ENCODE data around the gene RAB11B. TPM values are rescaled to one million over a fixed set of nuclear protein-coding genes. Genes with fewer than 3 reads are reported as not detected.
"Not testable (repeated sequence)": the region's sequence is repeated elsewhere in the genome, so short reads cannot be mapped to it uniquely, and the experiment has no call there.

The RAB11B gene
- total RNA-seq, 1 donor from 2014 or later = 191 TPM

DNA sequence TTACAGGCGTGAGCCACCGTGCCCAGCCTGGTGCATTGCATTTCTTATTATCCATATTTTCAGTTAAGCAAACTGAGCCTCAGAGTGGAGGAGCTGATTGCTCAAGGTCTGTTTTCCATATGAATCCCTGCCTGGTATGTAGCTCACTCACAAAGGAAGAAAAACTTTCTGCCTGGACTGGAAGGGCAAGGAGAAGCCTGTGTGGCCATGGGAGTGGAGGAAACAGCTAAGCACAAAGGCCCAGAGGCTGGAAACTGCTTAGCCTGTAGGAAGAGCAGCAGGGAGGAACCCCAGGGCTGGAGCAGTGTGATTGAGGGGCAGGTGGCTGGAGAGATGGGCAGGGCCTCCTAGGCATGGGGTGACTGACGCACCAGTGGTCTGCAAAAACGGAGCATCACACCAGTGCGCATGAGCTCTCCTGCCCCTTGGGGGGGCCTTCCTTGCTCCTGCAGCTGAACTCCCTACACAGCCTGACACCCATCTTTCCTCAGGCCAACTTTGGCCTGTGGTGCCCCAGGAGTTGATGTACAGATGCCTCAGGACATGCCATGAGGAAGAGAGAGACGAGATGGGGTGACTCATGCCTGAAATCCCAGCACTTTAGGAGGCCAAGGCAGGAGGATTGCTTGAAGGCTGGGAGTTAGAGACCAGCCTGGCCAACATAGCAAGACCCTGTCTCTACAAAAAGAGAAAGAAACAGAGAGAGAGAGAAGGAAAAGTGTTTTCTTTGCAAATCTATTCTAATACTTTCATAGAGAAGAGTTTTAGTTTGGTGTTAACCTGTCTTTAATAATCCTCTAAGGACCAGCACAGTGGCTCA, 51.8 kb downstream of the RAB11B start:
- no peaks in the 10 kb centered on the region for H3K9me3 Mint-ChIP-seq (ENCODE audit: low read depth)
- H3K27me3 Mint-ChIP-seq = no peaks in the 10 kb centered on the region
- H3K27ac Mint-ChIP-seq = no peak overlapping the region
- peaks cover 20% of the 10 kb centered on the region for H3K4me1 Mint-ChIP-seq (ENCODE audit: low read depth)
- TF ChIP-seq, protein P1, sequence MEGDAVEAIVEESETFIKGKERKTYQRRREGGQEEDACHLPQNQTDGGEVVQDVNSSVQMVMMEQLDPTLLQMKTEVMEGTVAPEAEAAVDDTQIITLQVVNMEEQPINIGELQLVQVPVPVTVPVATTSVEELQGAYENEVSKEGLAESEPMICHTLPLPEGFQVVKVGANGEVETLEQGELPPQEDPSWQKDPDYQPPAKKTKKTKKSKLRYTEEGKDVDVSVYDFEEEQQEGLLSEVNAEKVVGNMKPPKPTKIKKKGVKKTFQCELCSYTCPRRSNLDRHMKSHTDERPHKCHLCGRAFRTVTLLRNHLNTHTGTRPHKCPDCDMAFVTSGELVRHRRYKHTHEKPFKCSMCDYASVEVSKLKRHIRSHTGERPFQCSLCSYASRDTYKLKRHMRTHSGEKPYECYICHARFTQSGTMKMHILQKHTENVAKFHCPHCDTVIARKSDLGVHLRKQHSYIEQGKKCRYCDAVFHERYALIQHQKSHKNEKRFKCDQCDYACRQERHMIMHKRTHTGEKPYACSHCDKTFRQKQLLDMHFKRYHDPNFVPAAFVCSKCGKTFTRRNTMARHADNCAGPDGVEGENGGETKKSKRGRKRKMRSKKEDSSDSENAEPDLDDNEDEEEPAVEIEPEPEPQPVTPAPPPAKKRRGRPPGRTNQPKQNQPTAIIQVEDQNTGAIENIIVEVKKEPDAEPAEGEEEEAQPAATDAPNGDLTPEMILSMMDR (IDR thresholded peaks at IDR 0.05; ENCODE audit: unreplicated experiment) = no peak
- H3K4me3 Mint-ChIP-seq (ENCODE audit: low read depth) = no peak overlapping the region
- DNase-seq (ENCODE audit: low spot score, unreplicated experiment) = no peak
- H3K36me3 Mint-ChIP-seq (ENCODE audit: insufficient read depth) = peaks cover 3% of the 10 kb centered on the region

DNA sequence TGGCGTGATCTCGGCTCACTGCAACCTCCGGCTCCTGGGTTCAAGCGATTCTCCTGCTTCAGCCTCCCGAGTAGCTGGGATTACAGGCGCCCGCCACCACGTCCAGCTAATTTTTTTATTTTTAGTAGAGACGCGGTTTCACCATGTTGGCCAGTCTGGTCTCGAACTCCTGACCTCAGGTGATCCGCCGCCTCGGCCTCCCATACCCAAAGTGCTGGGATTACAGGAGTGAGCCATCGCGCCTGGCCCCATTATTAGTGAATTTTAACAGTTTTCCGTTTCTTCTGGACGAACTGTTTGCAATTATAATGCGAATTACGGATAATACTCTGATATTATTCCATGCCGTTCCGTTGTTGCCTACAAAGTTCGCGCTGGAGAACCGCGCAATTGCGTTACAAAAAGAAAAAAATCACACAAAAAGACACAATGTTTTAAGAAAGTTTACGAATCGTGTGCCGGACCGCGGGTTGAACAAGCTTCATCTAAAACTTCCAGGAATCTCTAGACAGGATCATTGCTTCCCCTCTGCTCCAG, 54.0 kb downstream of the RAB11B start:
- peak overlapping the region; percentile 95 for H3K4me3 Mint-ChIP-seq (ENCODE audit: low read depth)
- H3K27me3 Mint-ChIP-seq; H3K9me3 Mint-ChIP-seq (ENCODE audit: low read depth); DNase-seq (ENCODE audit: low spot score, unreplicated experiment): not testable (repeated sequence)
- H3K27ac Mint-ChIP-seq = peak overlapping the region; percentile 99
- peaks cover 13% of the 10 kb centered on the region for H3K36me3 Mint-ChIP-seq (ENCODE audit: insufficient read depth)
- peaks cover 37% of the 10 kb centered on the region for H3K4me1 Mint-ChIP-seq (ENCODE audit: low read depth)

DNA sequence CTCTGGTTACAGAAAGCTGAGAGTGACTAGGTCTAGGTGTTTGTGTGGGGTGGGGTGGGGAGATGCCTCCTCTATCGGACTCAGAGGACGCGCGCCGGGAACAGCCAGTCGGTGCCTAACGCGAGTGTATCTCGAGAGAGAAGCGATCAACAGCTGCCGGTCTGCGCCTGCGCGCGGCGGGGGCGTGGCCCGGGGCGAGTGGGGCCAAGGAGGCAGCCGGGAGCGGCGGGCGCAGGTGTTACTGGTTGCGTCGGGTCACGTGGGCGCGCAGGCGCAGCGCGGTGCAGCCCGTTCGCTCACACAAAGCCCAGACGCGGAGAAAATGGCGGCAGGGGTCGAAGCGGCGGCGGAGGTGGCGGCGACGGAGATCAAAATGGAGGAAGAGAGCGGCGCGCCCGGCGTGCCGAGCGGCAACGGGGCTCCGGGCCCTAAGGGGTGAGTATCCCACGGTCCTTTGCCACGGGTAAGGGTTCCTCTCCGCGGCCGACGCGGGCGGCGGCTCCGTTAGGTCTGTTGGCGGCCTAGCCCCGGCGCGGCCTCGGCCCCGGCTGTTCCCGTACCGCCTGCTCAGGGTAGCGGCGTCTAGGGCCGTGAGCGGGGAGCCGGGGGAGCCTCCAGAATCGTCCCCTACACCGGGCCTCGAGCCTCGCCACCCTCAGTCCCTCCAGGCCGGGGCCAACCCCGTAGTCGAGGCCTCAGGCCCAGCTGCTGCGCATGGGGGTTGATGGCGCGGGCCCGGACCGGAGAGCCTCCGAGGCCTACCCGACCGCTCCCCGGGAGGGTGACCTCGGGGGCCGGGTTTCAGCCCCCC, 54.7 kb downstream of the RAB11B start, which contains the start of gene HNRNPM:
TSS of gene HNRNPM (plus strand) at position 299 of the 811 bp plus-strand sequence. CDS start at position 323, 24 bp downstream.
- H3K27ac Mint-ChIP-seq = peak within 1 kb of the TSS; percentile 99
- H3K4me1 Mint-ChIP-seq (ENCODE audit: low read depth) = peaks cover 41% of the 10 kb centered on the region
- H3K27me3 Mint-ChIP-seq = no peaks in the 10 kb centered on the region
- H3K9me3 Mint-ChIP-seq (ENCODE audit: low read depth) = no peaks in the 10 kb centered on the region
- peak within 1 kb of the TSS; percentile 95 for H3K4me3 Mint-ChIP-seq (ENCODE audit: low read depth)
- peaks cover 13% of the 10 kb centered on the region for H3K36me3 Mint-ChIP-seq (ENCODE audit: insufficient read depth)
- TF ChIP-seq, protein P1 (IDR thresholded peaks at IDR 0.05; ENCODE audit: unreplicated experiment) = no peak
- peak; percentile 100 for DNase-seq (ENCODE audit: low spot score, unreplicated experiment)

DNA sequence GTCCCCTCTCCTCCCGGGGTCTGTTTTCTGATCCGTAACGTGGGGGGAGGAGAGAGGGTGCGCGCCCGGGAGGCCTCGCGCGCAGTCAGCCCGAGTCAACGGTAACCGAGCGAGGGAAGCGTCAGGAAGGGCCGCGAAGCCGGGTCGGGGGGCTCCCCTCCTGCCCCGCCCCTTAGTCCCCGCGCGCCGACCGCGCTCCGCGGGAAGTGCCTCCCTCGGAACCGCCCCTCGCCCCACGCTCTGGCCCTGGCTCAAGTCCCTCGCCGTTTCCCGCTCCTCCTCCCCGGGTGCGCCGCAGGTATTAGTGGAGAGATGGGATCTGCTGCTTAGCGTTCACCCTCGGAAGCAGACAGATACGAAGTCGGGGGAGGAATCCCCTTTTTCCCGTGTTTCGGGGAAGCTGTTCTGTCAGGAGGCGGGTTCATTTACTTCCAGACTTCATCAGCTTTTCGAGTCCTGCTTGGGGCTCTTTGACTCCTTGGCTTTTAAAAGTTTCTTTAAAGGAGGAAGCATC, 55.4 kb downstream of the RAB11B start:
- Mint-ChIP-seq H3K4me3 (ENCODE audit: low read depth) (peak overlapping the region; percentile 95), H3K4me1 (ENCODE audit: low read depth) (peaks cover 44% of the 10 kb centered on the region), H3K36me3 (ENCODE audit: insufficient read depth) (peaks cover 13% of the 10 kb centered on the region), H3K9me3 (ENCODE audit: low read depth) (no peaks in the 10 kb centered on the region), H3K27ac (peak overlapping the region; percentile 98), H3K27me3 (no peaks in the 10 kb centered on the region)
- DNase-seq (ENCODE audit: low spot score, unreplicated experiment) = peak; percentile 47
- TF ChIP-seq, protein P1 (IDR thresholded peaks at IDR 0.05; ENCODE audit: unreplicated experiment) = no peak

DNA sequence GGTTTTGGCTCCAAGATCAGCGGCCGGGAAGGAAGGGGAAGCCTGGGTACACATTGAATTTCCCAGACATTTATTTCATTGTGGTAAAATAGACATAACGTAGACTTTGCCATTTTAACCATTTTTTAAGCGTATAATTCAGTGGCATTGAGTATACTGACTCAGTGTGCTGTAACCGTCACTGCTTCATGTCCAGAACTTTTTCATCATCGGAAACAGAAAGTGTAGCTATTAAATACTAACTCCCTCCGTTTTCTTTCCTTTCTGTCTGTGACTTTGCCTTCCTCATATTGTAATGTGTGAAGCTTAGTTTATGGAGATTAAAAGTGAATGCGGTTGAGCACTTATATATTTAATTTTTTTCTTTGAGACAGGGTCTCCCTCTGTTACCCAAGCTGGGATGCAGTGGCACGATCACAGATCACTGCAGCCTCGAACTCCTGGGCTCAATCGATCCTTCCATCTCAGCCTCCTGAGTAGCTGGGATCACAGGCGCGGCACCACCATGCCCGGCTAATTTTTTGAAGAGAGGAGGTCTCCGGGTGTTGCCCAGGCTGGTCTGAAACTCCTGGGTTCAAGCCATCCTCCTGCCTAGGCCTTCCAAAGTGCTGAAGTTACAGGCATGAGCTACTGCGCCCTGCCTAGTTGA, 56.0 kb downstream of the RAB11B start:
- Mint-ChIP-seq H3K27me3 (no peaks in the 10 kb centered on the region), H3K4me1 (ENCODE audit: low read depth) (peaks cover 46% of the 10 kb centered on the region), H3K9me3 (ENCODE audit: low read depth) (no peaks in the 10 kb centered on the region), H3K27ac (peak overlapping the region; percentile 98), H3K4me3 (ENCODE audit: low read depth) (peak overlapping the region; percentile 95), H3K36me3 (ENCODE audit: insufficient read depth) (peaks cover 13% of the 10 kb centered on the region)
- TF ChIP-seq, protein P1 (IDR thresholded peaks at IDR 0.05; ENCODE audit: unreplicated experiment) = no peak
- DNase-seq (ENCODE audit: low spot score, unreplicated experiment) = no peak

Data from progenitor cell of endocrine pancreas (in vitro differentiated cells).